Mucosa of stomach (tissue), 1 donor: Measurements from ENCODE around the gene SNN.

Experiments
- H3K27me3 ChIP-seq: one replicate; pipeline ENCODE4 v1.7.0; 2013; ENCODE audit warnings: mild to moderate bottlenecking, low read length; ENCODE audit not compliant: control insufficient read depth, insufficient read depth
- H3K36me3 ChIP-seq: one replicate; pipeline ENCODE4 v1.7.0; 2013; ENCODE audit warnings: low read length; ENCODE audit not compliant: control insufficient read depth, insufficient read depth
- H3K4me1 ChIP-seq: one replicate; pipeline ENCODE4 v1.7.0; 2013; ENCODE audit warnings: mild to moderate bottlenecking, low read length; ENCODE audit not compliant: control insufficient read depth, insufficient read depth
- H3K4me3 ChIP-seq: one replicate; pipeline ENCODE4 v1.7.0; 2013; ENCODE audit warnings: low read length
- H3K9ac ChIP-seq: one replicate; pipeline ENCODE4 v1.7.0; 2013; ENCODE audit warnings: mild to moderate bottlenecking, low read length, moderate library complexity
- H3K9me3 ChIP-seq: one replicate; pipeline ENCODE4 v1.7.0; 2013; ENCODE audit warnings: mild to moderate bottlenecking, low read length, moderate library complexity; ENCODE audit not compliant: control insufficient read depth
- donor health status: Pancreatic carcinoma.

Gene SNN

DNA sequence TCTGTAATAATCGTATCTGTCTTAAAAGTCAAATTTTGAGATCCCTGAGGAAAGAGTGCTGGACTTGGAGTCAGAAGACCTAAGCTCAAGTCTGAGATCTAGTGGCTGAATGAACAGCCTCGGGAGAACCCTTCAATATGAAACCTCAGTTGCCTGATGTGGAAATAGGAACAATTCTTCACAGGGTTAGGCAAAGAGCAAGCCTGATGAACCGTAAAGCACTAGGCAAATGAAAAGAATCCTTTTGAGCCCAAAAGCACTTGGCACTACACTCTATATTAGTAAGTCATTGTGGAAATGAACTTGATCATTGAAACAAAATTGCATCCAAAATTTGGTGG lies 54.2 kb downstream of the SNN start:
- H3K9me3 ChIP-seq = no peaks in the 10 kb centered on the region
- no peak overlapping the region for H3K9ac ChIP-seq
- H3K4me1 ChIP-seq = peaks cover 31% of the 10 kb centered on the region

GRCh38 chr16:11725457-11725856 lies 57.2 kb downstream of the SNN start:
- Histone ChIP-seq H3K36me3 (peaks cover 6% of the 10 kb centered on the region), H3K4me1 (peaks cover 22% of the 10 kb centered on the region), H3K9ac (no peak overlapping the region), H3K27me3 (no peaks in the 10 kb centered on the region), H3K9me3 (no peaks in the 10 kb centered on the region), H3K4me3 (no peak overlapping the region)

More for the DNA sequence above, 54.2 kb downstream of the SNN start:
- Histone ChIP-seq H3K27me3 (no peaks in the 10 kb centered on the region), H3K4me3 (no peak overlapping the region), H3K36me3 (peaks cover 10% of the 10 kb centered on the region)

DNA sequence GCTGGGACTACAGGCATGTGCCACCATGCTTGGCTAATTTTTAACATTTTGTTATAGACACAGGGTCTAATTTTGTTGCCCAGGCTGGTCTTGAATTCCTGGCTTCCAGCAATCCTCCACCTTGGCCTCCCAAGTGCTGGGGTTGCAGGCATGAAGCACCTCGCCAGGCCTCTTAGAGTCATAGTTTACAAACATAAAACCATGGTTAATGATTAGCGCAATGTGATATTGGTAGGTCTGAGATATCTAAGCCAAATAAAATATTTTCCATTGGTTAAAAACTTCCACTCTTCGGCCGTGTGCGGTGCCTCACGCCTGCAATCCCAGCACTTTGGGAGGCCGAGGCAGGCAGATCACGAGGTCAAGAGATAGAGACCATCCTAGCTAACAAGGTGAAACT lies 57.8 kb downstream of the SNN start:
- Histone ChIP-seq H3K36me3 (peaks cover 6% of the 10 kb centered on the region), H3K27me3 (no peaks in the 10 kb centered on the region), H3K4me3 (no peak overlapping the region), H3K4me1 (peaks cover 22% of the 10 kb centered on the region), H3K9me3 (no peaks in the 10 kb centered on the region), H3K9ac (no peak overlapping the region)

DNA sequence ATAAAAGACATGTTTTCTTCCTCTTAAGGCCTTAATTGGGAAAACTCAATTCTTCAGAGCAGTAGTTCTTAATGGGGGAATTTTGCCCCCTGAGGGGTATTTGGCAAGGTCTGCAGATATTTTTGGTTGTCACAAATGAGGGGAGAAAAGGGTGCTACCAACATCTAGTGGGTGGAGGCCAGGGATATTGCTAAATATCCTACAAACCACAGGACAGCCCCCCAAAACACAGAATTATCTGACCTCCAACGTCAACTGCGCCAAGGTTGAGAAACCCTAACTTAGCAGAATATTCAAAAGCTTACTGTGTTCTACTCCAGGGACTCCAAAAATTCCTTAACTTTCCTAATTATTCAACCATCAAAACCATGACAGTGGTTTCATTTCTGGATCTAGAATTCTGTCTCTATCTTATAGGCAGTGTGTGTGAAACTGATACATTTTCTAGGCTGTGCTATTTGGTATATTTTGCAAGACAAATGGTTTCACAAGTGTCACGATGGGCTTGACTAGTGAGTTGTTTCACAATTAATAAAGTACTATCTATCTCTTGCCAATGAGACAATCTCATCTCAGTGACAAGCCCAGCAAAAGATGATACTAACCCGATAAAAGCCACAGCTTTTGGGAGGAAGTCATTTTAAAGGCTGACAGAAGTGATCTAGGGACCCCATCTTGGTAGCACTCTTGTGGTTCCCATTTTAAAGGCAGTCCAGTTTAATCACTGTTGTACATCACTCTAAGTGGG lies 59.7 kb downstream of the SNN start:
- peaks cover 21% of the 10 kb centered on the region for H3K4me1 ChIP-seq
- no peak overlapping the region for H3K9ac ChIP-seq
- H3K4me3 ChIP-seq = no peak overlapping the region
- peaks cover 16% of the 10 kb centered on the region for H3K36me3 ChIP-seq
- H3K27me3 ChIP-seq = no peaks in the 10 kb centered on the region
- H3K9me3 ChIP-seq = no peaks in the 10 kb centered on the region
